H1 (cell line): ENCODE results near the gene MT1X. TPM values are rescaled to one million over a fixed set of nuclear protein-coding genes. Genes with fewer than 3 reads are reported as not detected.

Experiments used
- CREB1 ChIP-seq: IDR thresholded peaks from 2 replicates; pipeline ENCODE4 v1.6.1; 2012; ENCODE audit warnings: inconsistent platforms
- EP300 ChIP-seq, 2 experiments: IDR thresholded peaks; 1 replicate in 1 of 2; 2 replicates in 1 of 2; pipeline ENCODE4 v1.6.1; 2011 to 2012; ENCODE audit warnings: low read depth in 2 of 2, low read length in 2 of 2, mild to moderate bottlenecking in 2 of 2, borderline replicate concordance in 1 of 2, inconsistent platforms in 1 of 2, moderate library complexity in 1 of 2
- GTF2F1 ChIP-seq: IDR thresholded peaks from 2 replicates; pipeline ENCODE4 v1.6.1; 2012; ENCODE audit warnings: low read depth, low read length, improper control_type of control experiment, borderline replicate concordance
- KDM1A ChIP-seq: fragments of 200-600, 300-600 bp; sonication (generic); IDR thresholded peaks from 2 replicates; pipeline ENCODE4 v1.7.1; 2016; ENCODE audit warnings: mild to moderate bottlenecking, low read length, borderline replicate concordance
- RBBP5 ChIP-seq: IDR thresholded peaks from 2 replicates; pipeline ENCODE4 v1.7.1; 2012; ENCODE audit warnings: low read depth, mild to moderate bottlenecking, inconsistent platforms, low read length, moderate library complexity, borderline replicate concordance
- SP4 ChIP-seq: IDR thresholded peaks from 2 replicates; pipeline ENCODE4 v1.6.1; 2012; ENCODE audit warnings: low read length, inconsistent platforms
- polyA plus RNA-seq, 7 experiments: library from polyadenylated mRNA; depleted of rRNA in 3 of 7; stranded (reverse) in 5 of 7; unstranded in 2 of 7; fragments of >200 nt in 5 of 7; fragments of 200-250 nt in 2 of 7; gene quantifications; 1 replicate in 5 of 7; 2 replicates in 1 of 7; 4 replicates in 1 of 7; pipeline versions ENCODE4 v1.2.1 to v1.2.3, GENCODE V29; 2011 to 2013; ENCODE audit warnings: missing spikeins in 2 of 7, mixed read lengths in 2 of 7
- total RNA-seq: library from RNA; stranded (reverse); fragmentation: NEBNext Ultra II Directional; extraction: Animal tissue kit (Norgen Biotek cat#: 25700); gene quantifications from 2 replicates; pipeline ENCODE4 v1.2.1, GENCODE V29; 2021
- TF ChIP-seq, protein P1 (sequence below): fragments of 300-600 bp; sonication (generic); IDR thresholded peaks from 2 replicates; pipeline ENCODE4 v1.7.1; 2012; ENCODE audit warnings: low read length, moderate library complexity, mild to moderate bottlenecking, inconsistent platforms; ENCODE audit not compliant: insufficient replicate concordance

Gene MT1X
- total and polyA plus RNA-seq, 2 of the 8 experiments (the other 6 are each of a cell fraction or from before 2014, with no cell fraction given) = 52.4 to 1,060 TPM

DNA sequence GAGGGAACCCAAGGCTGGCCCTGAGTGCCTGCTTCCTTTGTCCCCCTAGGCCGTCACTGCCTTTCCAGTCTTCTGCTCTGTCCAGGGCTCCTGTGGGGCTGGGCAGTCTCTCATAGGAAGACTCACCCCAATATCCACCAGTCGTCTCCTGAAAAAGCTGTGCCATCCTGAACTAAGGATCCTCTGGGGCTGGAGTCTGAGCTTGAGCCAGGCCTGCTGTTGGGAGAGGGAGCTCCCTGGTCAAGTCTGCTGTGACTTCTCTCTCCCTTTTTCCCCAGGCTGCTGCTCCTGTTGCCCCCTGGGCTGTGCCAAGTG is 11.7 kb upstream of the MT1X start (continued):
- TF ChIP-seq, protein P1, sequence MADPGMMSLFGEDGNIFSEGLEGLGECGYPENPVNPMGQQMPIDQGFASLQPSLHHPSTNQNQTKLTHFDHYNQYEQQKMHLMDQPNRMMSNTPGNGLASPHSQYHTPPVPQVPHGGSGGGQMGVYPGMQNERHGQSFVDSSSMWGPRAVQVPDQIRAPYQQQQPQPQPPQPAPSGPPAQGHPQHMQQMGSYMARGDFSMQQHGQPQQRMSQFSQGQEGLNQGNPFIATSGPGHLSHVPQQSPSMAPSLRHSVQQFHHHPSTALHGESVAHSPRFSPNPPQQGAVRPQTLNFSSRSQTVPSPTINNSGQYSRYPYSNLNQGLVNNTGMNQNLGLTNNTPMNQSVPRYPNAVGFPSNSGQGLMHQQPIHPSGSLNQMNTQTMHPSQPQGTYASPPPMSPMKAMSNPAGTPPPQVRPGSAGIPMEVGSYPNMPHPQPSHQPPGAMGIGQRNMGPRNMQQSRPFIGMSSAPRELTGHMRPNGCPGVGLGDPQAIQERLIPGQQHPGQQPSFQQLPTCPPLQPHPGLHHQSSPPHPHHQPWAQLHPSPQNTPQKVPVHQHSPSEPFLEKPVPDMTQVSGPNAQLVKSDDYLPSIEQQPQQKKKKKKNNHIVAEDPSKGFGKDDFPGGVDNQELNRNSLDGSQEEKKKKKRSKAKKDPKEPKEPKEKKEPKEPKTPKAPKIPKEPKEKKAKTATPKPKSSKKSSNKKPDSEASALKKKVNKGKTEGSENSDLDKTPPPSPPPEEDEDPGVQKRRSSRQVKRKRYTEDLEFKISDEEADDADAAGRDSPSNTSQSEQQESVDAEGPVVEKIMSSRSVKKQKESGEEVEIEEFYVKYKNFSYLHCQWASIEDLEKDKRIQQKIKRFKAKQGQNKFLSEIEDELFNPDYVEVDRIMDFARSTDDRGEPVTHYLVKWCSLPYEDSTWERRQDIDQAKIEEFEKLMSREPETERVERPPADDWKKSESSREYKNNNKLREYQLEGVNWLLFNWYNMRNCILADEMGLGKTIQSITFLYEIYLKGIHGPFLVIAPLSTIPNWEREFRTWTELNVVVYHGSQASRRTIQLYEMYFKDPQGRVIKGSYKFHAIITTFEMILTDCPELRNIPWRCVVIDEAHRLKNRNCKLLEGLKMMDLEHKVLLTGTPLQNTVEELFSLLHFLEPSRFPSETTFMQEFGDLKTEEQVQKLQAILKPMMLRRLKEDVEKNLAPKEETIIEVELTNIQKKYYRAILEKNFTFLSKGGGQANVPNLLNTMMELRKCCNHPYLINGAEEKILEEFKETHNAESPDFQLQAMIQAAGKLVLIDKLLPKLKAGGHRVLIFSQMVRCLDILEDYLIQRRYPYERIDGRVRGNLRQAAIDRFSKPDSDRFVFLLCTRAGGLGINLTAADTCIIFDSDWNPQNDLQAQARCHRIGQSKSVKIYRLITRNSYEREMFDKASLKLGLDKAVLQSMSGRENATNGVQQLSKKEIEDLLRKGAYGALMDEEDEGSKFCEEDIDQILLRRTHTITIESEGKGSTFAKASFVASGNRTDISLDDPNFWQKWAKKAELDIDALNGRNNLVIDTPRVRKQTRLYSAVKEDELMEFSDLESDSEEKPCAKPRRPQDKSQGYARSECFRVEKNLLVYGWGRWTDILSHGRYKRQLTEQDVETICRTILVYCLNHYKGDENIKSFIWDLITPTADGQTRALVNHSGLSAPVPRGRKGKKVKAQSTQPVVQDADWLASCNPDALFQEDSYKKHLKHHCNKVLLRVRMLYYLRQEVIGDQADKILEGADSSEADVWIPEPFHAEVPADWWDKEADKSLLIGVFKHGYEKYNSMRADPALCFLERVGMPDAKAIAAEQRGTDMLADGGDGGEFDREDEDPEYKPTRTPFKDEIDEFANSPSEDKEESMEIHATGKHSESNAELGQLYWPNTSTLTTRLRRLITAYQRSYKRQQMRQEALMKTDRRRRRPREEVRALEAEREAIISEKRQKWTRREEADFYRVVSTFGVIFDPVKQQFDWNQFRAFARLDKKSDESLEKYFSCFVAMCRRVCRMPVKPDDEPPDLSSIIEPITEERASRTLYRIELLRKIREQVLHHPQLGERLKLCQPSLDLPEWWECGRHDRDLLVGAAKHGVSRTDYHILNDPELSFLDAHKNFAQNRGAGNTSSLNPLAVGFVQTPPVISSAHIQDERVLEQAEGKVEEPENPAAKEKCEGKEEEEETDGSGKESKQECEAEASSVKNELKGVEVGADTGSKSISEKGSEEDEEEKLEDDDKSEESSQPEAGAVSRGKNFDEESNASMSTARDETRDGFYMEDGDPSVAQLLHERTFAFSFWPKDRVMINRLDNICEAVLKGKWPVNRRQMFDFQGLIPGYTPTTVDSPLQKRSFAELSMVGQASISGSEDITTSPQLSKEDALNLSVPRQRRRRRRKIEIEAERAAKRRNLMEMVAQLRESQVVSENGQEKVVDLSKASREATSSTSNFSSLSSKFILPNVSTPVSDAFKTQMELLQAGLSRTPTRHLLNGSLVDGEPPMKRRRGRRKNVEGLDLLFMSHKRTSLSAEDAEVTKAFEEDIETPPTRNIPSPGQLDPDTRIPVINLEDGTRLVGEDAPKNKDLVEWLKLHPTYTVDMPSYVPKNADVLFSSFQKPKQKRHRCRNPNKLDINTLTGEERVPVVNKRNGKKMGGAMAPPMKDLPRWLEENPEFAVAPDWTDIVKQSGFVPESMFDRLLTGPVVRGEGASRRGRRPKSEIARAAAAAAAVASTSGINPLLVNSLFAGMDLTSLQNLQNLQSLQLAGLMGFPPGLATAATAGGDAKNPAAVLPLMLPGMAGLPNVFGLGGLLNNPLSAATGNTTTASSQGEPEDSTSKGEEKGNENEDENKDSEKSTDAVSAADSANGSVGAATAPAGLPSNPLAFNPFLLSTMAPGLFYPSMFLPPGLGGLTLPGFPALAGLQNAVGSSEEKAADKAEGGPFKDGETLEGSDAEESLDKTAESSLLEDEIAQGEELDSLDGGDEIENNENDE = no peak
- TF ChIP-seq CREB1 (no peak), KDM1A (no peak), RBBP5 (no peak), GTF2F1 (no peak), EP300 (IDR thresholded peaks at IDR 0.05; ENCODE audit: borderline replicate concordance in 1 of 2, low read depth in 2 of 2, low read length in 2 of 2) (no peak), SP4 (no peak)
- TF ChIP-seq, all 59 proteins: peak for 0
